Right ventricle myocardium inferior (tissue), 1 donor: ENCODE results near the gene HTR3A. TPM values are rescaled to one million over a fixed set of nuclear protein-coding genes. Genes with fewer than 3 reads are reported as not detected.
A peak's percentile ranks its signal among the peaks of the same experiment; 100 is the strongest.

ENCODE experiments used
- ATAC-seq: fragments of 200-7000 bp; cut with Tn5 transposase; one replicate; pipeline ENCODE4 v1.9.1; 2020; ENCODE audit warnings: mild to moderate bottlenecking, moderate library complexity
- DNase-seq: peaks from one replicate; pipeline ENCODE4 v3.0.0; 2021; ENCODE audit errors: missing footprints
- intact Hi-C: fragments of 100-400 bp; cut with DNase I; formaldehyde crosslinking; loops from one replicate; pipeline ENCODE4 v1.11.0; 2022
- total RNA-seq: library from RNA; stranded (reverse); fragmentation: NEBNext Ultra II Directional; extraction: Animal tissue kit (Norgen Biotek cat#: 25700); gene quantifications from one replicate; pipeline ENCODE4 v1.2.1, GENCODE V29; 2021
- donor health status: DM: no; HTN: yes; CAD: no; lungs with severe emphysema.

Gene HTR3A
- total RNA-seq, 1 donor from 2014 or later = not detected

DNA sequence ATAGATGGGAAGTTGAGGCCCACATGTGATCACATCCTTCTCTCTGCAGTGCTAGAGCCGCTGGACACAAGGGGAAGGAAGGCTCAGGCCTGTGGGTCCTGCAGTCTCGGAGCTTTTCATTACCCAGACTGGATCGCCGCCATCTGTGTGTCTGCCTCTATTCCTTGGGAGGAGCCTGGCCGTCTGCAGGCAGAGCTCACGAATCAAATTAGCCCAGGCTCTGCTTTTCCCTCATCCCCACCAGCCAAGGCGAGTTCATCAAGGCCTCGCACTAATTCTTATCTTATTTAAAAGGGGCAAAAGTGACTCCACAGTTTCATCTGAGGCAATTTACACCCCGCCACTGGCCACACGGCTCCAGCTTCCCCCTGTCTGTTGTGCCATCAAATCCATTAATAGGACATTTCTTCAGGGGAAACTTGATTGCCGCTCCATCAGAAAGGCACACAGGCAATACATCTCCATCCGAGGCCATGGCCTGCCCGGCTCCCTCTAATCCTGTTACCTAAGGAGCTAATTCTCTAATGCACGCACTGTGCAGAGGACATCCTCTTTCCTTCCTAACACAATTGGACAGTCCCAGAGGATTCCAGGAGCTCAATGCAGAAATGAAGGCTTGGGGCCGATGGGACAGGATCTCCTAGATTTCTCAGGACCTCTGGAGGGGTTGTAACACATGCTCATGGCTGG is 3.3 kb upstream of the HTR3A start:
- DNase-seq (no peak), ATAC-seq (no peak)
- intact Hi-C loops = no loop called here

DNA sequence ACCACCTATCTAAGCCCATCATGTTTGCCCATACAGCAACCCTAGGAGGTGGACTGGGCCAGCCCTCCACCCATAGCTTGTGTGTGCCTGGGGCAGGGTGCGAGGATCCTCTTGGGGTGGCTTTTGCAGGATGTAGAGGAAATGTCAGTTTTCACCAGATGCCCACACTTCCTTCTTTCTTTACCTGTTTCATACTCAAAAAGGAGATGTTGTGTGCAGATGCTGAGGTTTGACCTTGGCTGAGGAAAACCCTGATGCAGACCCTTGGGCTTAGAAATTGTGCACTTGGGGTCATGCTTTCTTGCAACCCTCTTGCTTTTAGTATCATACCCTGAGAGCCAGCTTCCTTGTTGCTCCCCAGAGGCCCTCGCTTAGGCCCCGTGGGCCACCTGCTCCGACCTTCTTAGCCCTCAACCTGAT is 2.2 kb downstream of the HTR3A start:
- ATAC-seq (no peak), DNase-seq (no peak)
- intact Hi-C loops = loop anchor here (5.0 kb wide), 1 partner anchor 80 kb away; no protein-coding TSS in a partner anchor

DNA sequence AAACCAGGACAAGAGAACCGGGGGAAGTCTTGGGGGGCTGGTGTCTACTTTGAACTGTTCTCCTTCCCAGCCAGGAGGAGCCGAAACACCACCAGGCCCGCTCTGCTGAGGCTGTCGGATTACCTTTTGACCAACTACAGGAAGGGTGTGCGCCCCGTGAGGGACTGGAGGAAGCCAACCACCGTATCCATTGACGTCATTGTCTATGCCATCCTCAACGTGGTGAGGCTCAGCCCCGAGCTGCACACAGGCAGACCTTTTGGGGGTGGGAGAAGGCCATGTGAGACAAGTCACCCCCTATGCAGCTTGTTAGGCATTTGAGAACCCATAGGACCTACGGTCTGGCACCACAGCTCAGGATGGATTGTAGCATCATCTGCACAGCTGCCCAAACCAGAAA is 2.8 kb downstream of the HTR3A start:
- intact Hi-C loops = loop anchor here (5.0 kb wide), 1 partner anchor 80 kb away; no protein-coding TSS in a partner anchor
- ATAC-seq = no peak

DNA sequence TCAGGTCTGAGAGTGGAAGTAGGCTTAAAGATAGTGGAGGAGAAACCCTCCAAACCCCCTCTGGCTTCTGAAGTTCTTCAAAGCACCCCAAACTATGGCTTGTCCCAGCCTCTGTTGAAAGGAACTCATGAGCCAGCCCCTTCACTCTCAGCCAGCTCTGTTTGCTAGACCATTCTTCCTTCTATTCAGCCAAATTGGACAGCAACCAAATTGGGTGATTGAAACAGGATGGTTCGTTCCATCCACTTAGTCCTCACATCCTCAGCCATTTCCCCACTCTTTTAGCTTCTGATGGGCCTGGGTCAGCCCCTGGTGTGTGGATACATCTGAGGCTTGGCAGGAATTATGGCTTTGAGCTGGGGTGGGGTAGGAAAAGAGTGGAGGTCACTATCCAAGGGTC is 4.5 kb downstream of the HTR3A start:
- no peak for DNase-seq
- intact Hi-C loops = loop anchor here (5.0 kb wide), 1 partner anchor 82 kb away; no protein-coding TSS in a partner anchor
- ATAC-seq = no peak

More for the DNA sequence above, 2.8 kb downstream of the HTR3A start:
- DNase-seq = no peak

DNA sequence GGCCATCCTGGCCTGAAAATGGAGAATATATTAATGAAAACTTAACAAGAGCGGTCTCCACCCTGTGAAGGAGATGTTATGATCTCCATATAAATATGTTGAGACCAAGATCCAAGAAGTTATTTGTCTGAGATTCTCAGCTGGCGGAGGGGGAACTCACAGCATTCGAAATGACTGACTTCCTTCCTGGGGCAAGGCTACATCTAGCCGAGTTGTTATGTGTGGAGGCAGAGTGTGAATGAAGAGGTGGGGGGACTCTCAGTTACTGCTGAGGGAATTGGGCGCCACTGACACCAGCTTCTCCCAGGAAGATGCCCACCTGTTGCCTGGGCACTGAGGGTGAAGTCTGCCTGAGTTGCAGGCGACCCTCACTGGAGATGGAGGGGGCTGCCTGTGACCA is 5.9 kb downstream of the HTR3A start:
- DNase-seq (no peak), ATAC-seq (no peak)
- intact Hi-C loops = no loop called here

DNA sequence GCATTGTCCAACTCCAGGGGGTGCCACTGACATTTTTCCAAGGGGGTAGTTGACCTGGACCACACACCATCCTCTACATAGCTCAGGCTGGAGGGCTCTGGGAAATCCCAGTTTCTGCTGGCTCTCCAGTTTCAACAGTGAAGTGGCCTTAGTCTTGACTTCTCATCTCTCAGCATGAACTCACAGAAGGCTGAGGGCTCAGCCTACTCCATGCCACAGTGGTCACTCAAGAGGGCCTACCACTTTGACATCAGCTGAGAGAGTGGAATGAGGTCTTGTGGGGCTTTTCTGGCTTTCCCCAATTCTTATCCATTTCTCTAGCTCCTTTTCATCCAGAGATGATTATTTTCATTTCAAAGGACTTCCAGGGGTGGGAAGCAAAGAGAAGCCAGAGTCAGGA is 7.4 kb downstream of the HTR3A start:
- ATAC-seq (no peak), DNase-seq (no peak)
- intact Hi-C loops = no loop called here

DNA sequence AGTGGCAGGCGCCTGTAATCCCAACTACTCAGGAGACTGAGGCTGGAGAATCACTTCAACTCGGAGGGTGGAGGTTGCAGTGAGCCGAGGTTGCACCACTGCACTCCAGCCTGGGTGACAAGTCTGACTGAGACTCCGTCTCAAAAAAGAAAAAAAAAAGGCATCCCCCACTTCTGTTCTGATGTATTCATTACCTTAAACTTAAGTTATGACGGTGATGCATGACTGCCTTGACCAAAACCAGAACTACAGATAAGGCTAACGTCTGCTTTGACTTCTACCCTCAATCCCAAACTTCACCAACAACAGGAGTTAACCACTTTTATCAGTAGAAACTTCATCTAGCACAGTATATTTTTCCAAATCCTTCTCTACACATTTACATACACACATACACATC is 9.9 kb downstream of the HTR3A start:
- DNase-seq (no peak), ATAC-seq (no peak)
- intact Hi-C loops = no loop called here

DNA sequence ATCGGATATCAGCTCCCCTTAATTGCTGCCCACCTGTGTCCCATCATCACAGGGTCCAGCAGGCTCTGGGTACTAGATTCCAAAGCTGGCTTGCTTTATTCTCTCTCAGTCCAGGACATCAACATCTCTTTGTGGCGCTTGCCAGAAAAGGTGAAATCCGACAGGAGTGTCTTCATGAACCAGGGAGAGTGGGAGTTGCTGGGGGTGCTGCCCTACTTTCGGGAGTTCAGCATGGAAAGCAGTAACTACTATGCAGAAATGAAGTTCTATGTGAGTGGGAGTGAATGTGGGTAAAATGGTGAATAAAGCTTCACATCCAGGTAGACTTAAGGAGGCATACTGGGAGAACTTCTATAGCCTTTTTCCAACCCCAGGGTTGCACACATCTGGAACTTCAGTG is 11.0 kb downstream of the HTR3A start:
- intact Hi-C loops = no loop called here

DNA sequence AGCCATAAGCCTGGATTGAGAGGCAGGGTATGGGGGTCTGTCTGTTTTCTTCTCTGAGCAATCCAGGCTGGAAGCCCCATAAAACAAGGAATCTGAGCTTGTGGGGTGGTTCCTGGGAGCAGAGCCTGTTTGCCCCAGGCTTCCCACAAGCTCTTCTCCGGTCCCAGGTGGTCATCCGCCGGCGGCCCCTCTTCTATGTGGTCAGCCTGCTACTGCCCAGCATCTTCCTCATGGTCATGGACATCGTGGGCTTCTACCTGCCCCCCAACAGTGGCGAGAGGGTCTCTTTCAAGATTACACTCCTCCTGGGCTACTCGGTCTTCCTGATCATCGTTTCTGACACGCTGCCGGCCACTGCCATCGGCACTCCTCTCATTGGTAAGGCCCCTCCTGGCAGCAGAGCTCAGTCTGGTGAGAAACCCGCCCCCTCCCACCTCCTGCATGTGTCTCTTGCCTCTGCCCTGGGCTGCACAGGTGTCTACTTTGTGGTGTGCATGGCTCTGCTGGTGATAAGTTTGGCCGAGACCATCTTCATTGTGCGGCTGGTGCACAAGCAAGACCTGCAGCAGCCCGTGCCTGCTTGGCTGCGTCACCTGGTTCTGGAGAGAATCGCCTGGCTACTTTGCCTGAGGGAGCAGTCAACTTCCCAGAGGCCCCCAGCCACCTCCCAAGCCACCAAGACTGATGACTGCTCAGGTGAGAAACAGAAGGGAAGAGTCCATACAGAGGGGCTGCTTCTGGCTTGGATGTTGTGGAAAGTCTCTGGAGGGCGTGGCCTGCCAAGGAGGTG is 11.6 kb downstream of the HTR3A start:
- DNase-seq (no peak), ATAC-seq (no peak)
- intact Hi-C loops = no loop called here

More for the DNA sequence above, 11.0 kb downstream of the HTR3A start:
- ATAC-seq (no peak), DNase-seq (no peak)

DNA sequence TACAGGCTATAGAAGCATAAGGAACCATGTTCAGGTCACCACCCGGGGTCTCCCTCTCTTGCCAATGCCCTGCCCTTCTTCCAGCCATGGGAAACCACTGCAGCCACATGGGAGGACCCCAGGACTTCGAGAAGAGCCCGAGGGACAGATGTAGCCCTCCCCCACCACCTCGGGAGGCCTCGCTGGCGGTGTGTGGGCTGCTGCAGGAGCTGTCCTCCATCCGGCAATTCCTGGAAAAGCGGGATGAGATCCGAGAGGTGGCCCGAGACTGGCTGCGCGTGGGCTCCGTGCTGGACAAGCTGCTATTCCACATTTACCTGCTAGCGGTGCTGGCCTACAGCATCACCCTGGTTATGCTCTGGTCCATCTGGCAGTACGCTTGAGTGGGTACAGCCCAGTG is 14.5 kb downstream of the HTR3A start:
- ATAC-seq (no peak), DNase-seq (no peak)
- intact Hi-C loops = no loop called here

DNA sequence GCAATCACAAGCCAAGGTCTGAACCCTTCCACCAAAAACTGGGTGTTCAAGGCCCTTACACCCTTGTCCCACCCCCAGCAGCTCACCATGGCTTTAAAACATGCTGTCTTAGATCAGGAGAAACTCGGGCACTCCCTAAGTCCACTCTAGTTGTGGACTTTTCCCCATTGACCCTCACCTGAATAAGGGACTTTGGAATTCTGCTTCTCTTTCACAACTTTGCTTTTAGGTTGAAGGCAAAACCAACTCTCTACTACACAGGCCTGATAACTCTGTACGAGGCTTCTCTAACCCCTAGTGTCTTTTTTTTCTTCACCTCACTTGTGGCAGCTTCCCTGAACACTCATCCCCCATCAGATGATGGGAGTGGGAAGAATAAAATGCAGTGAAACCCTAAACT is 15.0 kb downstream of the HTR3A start:
- DNase-seq = no peak
- ATAC-seq = no peak
- intact Hi-C loops = loop anchor here (10.0 kb wide), 1 partner anchor 775 kb away; no protein-coding TSS in a partner anchor

DNA sequence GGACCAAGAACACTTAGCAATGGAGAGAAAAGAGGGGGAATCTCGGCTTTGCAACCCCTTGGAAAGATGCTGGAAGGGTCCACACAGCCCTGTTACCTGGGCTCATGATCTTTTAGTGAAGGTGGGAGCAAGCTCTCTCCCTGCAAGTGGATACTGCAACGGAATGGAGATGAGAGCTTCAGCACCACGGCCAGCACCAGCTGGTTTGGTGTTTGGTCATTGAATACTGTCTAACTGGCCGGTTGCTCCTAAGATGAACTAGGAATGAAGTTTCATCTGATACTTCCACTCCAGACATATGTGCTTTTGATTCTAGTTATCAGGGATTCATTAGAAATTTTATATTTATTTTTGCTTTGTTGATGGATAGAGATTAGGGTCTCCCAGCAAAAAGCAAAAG is 16.3 kb downstream of the HTR3A start:
- intact Hi-C loops = loop anchor here (10.0 kb wide), 1 partner anchor 774 kb away; no protein-coding TSS in a partner anchor
- DNase-seq = no peak
- ATAC-seq = no peak

DNA sequence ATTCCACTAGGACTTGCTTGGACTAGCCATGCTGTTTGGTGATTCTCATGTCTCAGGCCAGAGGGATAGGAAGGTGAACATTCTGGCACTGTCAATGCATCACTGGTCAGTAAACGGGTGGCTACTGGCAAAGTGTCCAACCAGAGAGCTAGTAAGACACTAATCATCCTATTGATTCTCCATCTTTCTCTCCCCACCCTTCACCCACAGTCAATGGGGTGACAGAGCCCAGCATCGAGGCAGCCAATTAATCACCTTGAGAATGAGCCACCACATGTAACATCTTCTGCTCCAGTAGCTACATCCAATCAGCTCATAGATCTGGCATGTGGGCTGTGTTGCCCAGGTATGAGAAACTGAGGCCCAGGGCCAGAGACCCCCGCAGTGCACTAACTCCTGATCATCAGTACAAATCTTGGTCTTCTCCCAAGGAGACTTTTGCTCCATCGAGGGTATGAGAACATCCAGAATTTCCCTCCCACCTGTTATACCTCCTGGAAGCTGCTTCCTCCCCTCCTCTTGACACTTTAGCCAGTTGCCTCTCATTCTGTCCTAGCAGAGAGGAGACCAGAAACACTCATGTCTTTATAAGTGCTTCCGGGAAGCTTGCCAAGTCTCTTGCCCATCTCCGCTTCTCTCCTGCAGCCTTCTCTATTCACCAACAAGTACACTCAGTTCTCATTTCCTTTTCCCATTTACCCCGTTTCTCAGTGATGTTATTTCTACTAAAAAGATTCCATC is 17.0 kb downstream of the HTR3A start:
- DNase-seq (no peak), ATAC-seq (no peak)
- intact Hi-C loops = loop anchor here (10.0 kb wide), 1 partner anchor 773 kb away; no protein-coding TSS in a partner anchor

DNA sequence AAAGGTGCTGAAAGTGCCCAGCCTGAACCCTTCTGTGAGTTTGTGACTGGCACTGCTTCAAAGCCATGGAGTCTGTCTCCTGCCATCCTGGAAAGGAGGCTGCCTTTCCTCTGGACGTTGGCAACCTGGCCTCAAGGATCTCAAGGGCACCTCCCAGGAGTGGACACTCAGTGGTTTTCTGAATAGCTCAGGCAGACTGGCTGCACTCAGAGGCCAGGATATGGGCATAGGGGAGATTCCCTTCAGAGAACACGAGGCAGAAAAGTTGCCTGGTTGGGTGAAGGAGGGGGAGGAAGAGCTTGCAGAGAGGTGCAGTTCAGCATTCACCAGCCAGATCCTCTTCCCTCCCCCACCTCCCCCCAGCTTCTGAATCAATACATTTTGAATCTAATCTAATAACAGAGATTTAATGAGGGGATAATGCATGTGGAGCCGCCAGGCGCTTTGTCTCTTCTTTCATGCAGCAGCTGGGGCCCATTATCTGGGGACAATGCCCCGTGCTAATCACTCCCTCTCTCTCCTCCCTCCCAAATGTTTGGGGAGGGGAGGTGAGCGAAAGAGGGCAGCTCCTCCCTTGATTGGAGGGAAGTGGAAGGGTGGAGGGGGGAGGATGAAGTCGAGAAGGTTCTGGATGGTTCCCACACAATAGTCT is 17.7 kb downstream of the HTR3A start:
- intact Hi-C loops = loop anchor here (10.0 kb wide), 1 partner anchor 772 kb away; no protein-coding TSS in a partner anchor
- DNase-seq = no peak
- ATAC-seq = no peak

DNA sequence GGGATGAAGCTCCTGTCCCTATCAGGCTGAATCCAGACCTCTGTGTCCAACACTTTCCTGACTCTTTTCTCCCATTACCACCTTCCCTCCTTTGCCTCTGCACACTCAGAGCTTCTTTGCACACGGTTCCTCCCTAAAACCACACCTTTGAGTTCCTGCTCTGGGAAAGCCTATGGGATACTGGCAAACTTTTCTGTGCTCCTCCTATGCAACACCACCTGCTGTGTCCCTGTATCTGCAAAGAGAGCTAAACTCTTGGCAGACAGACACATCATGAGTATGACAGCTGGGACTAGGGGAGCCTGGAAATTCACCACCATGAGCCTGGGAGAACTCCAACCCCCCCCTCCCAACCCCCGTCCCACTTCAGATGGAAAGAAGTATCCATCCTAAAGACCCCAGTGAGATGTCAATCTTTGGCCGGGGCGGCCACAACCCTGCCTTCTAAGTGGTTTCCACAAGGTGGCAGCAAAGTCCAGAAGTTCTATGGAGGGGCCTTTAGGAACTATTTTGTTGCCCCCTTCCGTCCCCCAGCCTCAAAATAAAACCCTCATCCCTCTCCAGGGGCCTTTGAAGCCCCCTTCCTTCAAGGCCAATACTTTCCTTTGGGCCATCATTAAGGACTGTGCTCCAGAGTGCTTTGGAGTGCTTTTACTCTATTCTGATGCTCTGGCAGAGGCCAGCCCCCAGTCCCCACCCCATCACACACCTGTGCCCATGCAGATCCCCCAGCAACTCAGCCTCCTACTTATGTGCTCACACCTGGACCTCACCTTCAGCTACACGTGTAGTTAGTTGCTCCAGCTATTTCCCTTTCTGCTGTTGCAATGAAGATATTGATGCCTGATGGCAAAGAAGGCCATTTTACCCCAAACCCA is 19.4 kb downstream of the HTR3A start:
- ATAC-seq (peak; percentile 40), DNase-seq (no peak)
- intact Hi-C loops = loop anchor here (1.0 to 10.0 kb wide), 2 partner anchors 267 to 770 kb away; no protein-coding TSS in a partner anchor

DNA sequence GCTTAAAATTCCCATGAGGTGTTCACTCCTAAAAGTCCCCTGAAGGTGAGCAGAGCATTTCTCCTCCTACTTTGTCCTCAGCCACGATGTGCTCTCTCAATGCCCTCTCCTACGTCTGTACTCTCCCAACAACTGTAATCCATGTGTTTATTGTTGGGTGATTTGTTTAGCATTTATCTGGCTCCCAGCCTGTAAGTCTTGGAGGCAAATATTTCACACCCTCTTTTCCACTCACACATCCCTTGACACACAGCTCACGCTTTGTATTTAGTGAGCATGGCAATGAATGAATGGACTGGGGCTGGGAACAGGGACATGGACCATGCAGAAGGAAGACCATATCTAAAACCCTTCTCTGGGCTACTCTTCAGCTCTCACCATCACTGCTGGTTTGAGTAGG is 22.6 kb downstream of the HTR3A start:
- peak; percentile 11 for ATAC-seq
- intact Hi-C loops = loop anchor here (10.0 kb wide), 1 partner anchor 767 kb away; no protein-coding TSS in a partner anchor
- no peak for DNase-seq

DNA sequence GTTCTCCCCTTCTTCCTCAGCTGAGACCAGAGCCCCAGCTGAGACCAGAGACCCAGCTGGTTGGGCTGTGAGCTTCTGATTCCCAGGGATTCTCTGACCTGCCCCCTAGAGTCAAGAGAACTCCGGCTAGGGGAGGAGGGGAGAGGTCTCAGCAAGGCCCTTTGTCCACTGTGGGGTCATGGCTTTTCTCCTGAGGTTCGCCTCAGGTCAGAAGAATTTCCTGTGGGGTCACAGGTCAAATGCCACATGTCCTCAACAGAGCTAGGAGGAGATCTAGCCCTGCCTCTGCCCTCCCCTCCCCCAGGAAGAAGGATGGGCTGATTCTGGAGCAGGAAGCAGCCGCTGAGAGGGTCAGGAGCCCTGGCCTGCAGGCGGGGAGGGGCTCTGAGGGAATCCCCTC is 23.7 kb downstream of the HTR3A start:
- DNase-seq (no peak), ATAC-seq (no peak)
- intact Hi-C loops = loop anchor here (10.0 kb wide), 1 partner anchor 766 kb away; no protein-coding TSS in a partner anchor

DNA sequence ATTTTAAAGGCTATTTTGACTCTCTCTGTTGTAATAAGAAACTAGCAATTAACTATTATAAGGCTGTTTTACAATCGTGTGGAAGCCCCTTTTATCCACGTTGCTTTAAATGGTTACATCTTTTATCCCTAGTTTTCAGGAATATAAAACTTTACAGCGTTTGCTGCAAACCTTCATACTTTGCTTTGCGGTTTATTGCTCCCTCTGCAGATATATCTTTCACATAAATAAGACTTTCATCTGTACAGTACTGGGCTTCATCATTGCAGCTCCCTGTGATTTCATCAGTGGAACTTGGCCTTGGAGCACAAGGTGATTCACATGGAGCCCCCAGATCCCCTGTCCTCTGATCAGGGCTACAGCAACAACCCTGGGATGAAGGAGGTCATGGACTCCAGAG is 25.6 kb downstream of the HTR3A start:
- intact Hi-C loops = no loop called here
- ATAC-seq (no peak), DNase-seq (no peak)
